Fibroblast of lung (primary cell): Measurements from ENCODE around the gene MAP3K4.

ENCODE experiments used
- CTCF ChIP-seq, 2 donors: IDR thresholded peaks in 1 of 2; conservative IDR thresholded peaks in 1 of 2; 1 replicate in 1 of 2; 2 replicates in 1 of 2; pipeline ENCODE4 v1.5.1; 2011 to 2012; ENCODE audit warnings: low read length in 2 of 2, control low read depth in 1 of 2, inconsistent platforms in 1 of 2, low read depth in 1 of 2, mild to moderate bottlenecking in 1 of 2
- EZH2 ChIP-seq: IDR thresholded peaks from 2 replicates; pipeline ENCODE4 v1.5.1; 2012; ENCODE audit warnings: low read length, control low read depth, mild to moderate bottlenecking; ENCODE audit errors: missing control alignments

GRCh38 chr6:160956300-160957035, 35.1 kb upstream of the MAP3K4 start:
- no peak for TF ChIP-seq CTCF (conservative IDR thresholded peaks at IDR 0.05 in 1 of 2, IDR thresholded peaks at IDR 0.05 in 1 of 2; ENCODE audit: low read depth in 1 of 2, low read length in 2 of 2)
- TF ChIP-seq EZH2 = no peak
